Amniotic epithelial cell (primary cell): ENCODE measurements around the gene MPHOSPH8.
A peak's percentile ranks its signal among the peaks of the same experiment; 100 is the strongest.

Experiments used
- DNase-seq: peaks from one replicate; pipeline ENCODE4 v3.0.0-alpha.2; 2010; ENCODE audit warnings: low read depth

Gene MPHOSPH8

DNA sequence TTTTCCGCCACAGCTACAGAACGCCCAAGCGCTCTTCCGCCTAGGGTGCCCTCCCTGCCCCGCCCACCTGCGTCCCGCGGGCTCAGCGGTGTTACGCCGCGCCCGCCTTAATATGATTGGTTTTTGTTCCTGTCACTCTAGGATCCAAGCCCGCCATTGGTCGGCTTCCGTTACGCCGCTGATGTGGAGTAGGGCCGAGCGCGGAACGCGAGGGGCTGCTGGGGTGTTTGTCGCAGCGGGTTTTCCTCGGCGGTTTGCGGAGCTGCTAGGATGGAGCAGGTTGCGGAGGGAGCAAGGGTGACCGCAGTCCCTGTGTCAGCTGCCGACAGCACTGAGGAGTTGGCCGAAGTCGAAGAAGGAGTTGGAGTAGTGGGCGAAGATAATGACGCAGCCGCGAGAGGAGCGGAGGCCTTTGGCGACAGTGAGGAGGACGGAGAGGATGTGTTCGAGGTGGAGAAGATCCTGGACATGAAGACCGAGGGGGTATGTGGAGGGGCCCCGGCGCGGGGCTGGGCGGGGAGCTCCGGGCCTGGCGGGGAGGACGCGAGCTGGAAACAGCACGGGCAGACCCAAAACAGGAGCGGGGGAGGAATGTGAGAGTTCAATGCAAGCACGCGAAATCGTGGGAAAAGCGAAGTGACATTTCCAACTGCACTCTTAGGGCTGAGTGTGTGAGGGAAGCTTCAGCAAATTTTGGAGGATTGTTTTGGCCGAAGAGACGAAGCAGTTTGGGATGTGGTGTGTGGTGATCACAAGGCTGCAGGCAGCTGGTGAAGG lies at the start of gene MPHOSPH8:
MPHOSPH8 (plus strand) TSS at position 181 of the 777 bp plus-strand sequence; CDS start at position 271, 90 bp downstream.
- peak; percentile 95 for DNase-seq

GRCh38 chr13:19586904-19587634 lies 46.4 kb upstream of the MPHOSPH8 start:
- peak; percentile 78 for DNase-seq

- DNase-seq: peak; percentile 69
These were observed 45.7 kb upstream of the MPHOSPH8 start for GRCh38 chr13:19587635-19588300.

DNA sequence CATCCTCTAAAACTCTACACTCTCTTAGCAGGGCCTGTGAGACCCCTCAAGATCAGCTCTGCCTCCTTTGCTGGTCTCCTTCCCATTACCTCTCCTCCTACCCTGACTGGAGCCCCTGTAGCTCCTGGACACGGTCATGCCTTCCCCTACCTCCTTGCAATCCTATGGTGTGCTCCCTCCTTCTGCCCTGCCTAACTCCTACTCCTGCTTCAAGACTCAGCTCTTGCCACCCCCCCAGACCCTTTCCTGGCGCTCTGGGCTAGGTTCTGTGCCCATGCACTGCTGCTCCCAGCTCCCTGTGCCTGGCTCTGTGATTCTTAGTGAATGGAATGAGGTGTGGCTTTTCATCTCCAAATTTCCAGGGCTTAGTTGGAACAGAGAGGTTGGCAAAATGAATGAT lies 44.1 kb upstream of the MPHOSPH8 start:
- no peak for DNase-seq

DNA sequence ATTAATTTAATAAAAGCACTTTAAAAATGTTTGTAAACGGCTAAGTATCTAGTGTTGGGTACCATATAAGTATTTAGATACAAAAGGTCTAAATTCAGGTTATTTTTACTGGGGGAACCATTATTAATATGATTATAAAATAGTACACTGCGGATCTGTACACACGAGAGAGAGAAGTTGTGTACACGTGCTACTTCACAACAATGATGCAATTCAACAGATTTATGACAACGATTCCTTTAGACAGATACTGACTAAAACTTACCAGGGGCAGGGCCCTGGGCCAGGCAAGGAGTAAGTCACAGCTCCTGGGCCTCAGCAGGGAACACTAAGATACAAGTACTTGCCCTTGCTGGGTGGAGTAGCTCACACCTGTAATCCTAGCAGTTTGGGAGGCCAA lies 43.0 kb upstream of the MPHOSPH8 start:
- no peak for DNase-seq

DNA sequence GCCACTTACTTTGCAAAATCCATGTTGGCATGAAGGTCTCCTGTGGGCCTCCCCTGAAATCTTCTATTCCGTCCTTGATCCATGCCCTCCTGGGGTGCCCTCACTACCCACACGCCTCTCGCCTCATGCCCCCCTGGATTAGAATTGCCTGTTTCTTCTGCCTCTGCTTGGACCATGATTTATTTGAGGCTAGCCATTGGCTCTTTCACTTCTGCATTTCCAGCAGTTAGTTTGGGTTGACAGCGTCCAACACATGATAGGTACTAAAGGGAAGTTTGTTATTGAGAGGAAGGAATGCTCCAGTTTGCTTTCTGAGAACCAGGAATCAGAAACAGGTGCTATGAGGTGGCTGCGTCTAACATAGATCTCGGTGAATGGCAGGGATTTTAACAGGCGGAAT lies 41.6 kb upstream of the MPHOSPH8 start:
- DNase-seq: no peak

DNA sequence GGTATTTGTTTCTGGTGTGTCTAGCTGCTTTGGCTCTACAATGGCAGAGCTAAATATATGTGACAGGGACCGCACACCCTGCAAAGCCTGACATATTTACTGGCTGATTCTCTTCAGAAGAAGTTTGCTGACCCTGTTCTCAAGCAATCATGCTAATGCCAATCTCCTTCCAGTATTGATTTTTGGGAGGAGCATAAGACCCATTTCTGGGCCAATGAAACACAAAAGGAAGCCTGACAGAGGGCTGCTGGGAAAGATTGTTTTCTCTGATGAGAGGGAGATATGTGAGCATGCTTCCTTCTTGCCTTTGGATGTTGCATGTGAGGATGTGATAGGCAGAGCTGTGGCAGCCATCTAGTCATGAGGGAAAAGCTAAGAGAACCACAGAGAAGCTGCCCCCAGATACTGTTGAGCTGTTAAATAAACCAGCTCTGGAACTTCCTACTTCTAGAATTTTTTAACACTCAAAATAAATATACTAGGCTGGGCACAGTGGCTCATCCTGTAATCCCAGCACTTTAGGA lies 40.7 kb upstream of the MPHOSPH8 start:
- DNase-seq: no peak

DNA sequence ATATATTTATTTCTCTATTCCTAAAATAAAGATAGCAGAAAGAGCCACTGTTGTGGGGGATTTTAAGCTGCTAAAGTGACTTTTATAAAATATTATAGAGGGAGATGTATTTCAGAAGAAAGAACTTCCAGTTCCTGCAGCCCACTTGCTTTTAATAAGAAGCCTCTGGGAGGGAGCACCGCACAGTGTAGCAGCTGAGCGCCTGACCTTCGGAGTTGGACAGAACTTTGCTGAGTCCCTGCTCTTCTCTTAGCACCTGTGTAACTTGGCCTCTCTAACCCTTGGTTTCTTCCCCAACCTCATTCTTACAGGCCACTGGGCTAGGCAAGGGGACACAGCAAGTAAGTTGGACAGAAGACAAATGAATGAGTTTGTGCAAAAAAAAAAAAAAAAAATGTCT lies 37.4 kb upstream of the MPHOSPH8 start:
- DNase-seq: no peak

GRCh38 chr13:19596960-19597361 lies 36.5 kb upstream of the MPHOSPH8 start:
- DNase-seq: peak; percentile 77

DNA sequence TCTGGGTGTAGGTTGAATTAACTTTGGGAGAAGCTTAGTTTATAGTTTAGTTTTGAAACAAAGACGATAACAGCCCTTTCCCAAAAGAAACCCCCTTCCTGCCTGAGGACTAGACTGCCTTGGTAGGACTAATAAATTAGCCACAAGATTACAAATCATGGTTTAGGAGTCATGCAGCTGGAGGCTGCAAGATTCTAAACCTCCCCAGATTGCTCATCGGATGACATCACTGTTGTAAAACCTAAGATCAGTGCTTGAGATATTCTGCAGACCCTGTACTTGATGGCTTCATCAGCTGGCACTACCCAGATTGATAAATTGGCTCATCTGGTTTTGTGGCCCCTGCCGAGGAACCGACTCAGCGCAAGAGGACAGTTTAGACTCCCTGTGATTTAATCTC lies 35.9 kb upstream of the MPHOSPH8 start:
- DNase-seq: peak; percentile 89

DNA sequence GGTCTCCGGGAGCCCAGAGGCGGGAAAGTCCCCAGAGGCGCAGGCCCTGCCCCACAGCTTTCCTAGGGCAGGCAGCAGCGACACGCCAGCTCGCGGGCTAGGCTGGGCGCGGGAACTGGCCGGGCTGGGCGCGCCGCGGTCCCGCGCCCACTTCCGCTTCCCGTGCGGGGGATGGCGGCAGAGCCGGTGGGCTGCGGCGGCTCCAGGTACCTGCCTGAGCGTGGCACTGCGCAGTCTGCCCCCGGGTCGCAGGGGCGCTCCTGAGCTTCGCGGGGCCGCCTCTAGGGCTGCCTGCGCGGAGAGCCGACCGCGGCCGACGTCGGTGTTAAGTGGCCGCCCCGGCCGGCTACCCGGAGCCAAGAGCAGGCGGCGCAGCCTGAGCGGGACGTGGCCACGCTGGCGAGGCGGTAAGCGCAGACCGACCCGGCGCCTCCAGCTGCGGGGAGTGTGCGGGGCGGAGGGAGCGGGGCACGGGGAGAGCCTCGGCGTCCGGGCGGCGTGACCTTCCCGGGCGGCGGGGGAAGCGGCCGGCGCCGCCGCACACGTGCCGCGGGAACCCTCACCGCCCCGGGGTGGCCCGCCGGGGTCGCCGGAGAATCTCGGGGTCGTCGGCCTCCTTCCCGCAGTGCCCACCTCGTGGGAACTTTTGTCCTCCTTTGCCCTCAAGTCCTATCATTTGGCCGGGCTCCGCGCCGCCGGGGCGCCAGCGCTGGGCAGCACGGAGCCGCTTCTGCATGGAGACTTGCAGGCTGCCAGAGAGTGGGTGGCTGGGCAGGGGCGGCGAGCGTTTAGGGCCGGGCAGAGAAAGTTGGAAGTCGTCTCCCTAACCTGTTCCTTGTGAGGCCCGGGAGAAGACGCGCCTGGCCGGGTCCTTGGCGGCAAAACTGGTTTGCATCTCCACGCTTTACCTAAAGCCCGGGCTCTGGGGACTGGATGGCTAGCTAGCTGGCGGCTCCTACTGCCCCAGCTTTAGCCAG lies 31.4 kb upstream of the MPHOSPH8 start:
- DNase-seq: peak; percentile 40

GRCh38 chr13:19604306-19604705 lies 29.2 kb upstream of the MPHOSPH8 start:
- DNase-seq: no peak

DNA sequence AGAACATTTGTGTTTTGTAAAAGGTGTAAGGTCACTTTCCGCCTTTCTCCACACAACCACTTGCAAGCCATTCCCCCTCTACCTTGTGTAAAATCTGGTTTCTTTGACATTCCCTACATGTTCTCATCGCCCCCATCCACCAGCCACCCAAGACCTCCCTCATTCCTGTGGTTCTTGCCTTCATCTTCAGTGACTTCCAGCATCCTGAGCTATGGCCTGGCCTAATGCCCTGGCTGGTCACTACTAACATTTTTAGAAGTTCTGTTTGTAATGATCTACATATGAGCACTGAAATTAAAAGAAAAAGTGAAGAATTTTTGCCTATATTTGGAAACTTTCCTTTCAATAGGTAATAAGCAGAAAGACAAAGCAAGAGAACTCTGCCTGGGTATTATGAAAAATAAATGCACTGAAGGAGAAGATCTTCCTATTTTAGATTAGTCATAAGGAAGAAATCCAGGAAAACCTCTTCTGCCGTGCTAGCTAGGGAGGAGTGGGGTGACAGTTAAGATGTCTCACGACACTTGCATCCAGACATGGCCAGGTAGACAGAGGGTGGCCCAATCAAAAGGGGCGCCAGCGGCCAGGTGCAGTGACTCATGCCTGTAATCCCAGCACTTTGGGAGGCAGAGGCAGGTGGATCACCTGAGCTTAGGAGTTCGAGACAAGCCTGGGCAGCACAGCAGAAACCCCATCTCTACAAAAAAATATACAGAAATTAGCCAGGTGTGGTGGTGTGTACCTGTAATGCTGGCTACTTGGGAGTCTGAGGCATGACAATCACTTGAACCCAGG lies 28.1 kb upstream of the MPHOSPH8 start:
- DNase-seq: no peak

GRCh38 chr13:19606152-19606551 lies 27.3 kb upstream of the MPHOSPH8 start:
- DNase-seq: no peak

- DNase-seq: no peak
These were observed 26.7 kb upstream of the MPHOSPH8 start for GRCh38 chr13:19606737-19607136.

DNA sequence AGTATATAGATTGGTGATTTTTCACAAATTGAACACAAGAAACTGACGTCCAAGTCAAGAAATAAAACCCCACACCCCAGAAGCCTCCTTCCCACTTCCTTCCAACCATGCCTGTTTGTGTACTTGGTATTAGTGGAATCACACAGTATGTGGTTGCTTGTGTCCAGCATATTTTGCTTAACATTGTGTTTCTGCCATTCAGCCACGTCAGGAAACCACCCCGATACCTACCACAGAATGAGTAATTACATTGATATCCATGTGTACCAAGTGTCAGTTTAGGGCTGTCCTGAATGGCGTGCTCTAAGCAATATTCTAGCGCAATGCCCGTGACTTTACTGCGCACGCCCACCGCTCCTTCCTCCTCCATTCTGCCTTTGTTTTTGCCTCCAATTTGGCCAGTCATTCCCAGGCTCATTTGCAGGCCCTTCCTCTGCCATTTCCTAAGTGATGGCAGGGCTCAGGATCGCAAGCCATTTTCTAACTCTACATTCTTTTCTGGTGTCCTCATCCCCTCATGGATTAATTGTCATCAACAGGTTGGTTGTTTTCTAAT lies 25.9 kb upstream of the MPHOSPH8 start:
- peak; percentile 46 for DNase-seq

GRCh38 chr13:19618977-19619376 lies 14.5 kb upstream of the MPHOSPH8 start:
- peak; percentile 51 for DNase-seq

GRCh38 chr13:19622193-19622592 lies 11.3 kb upstream of the MPHOSPH8 start:
- DNase-seq: no peak

DNA sequence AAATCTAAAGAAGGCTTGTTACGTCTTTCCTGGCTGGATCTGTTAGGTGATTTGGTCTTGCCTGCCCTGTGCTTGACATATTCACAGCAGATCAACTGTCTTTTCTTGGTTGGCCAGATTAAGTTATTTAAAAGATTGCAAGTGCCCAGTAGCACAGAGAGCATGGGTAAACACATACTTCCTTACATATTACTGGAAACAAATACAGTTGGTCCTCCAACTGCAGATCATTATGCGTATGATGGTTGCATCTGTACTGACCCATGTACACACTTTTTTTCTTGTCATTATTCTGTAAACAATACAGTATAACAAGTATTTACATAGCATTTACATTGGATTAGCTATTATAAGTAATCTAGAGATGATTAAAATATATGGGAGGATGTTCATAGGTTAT lies 9.2 kb upstream of the MPHOSPH8 start:
- no peak for DNase-seq

DNA sequence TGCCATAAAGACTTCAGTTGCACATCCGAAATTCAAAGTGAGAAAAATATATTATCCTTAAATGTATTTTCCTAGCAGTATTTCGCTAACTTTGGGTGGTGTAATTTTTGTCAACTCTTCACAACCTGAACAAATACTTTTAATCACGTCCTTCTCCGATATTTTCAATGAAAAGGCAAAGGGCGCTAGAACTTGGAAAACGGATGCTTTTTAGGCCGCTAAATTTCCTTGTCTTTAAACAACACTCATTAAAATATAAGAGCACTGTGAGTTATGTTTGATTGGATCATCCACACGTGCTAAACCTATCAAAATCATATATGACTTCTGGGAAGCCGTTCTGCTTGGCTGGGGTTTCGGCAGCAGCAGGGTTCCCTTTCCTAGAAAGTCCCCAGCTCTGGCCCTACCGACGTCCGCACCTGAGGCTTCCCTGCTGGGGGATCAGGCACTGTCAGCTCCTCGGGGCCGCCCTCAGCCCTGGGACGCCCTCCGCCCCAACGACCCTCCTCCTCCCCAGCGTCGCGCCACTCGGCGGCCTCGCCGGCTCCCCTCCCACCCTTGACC lies 462 bp upstream of the MPHOSPH8 start:
- no peak for DNase-seq
